Stimulated activated memory B cell treated with anti-CD40 and anti-IgM and Interleukin-4, amounts not matched to agents 10 μg/mL and 1 μg/mL and 100 μg/mL, for 72 hours (primary cell): Measurements from ENCODE around the gene PAPLN.

Experiments used
- ATAC-seq: fragments of 150-1000 bp; cut with Tn5 transposase; 2 replicates; pipeline ENCODE4 v1.10.0; 2021
- H3K27ac Mint-ChIP-seq: one replicate; pipeline ENCODE4 v1.8.0; 2022; ENCODE audit warnings: mild to moderate bottlenecking, mixed read lengths
- H3K27me3 Mint-ChIP-seq: one replicate; pipeline ENCODE4 v1.8.0; 2022; ENCODE audit warnings: mixed read lengths
- H3K36me3 Mint-ChIP-seq: one replicate; pipeline ENCODE4 v1.8.0; 2022; ENCODE audit warnings: mixed read lengths
- H3K4me1 Mint-ChIP-seq: one replicate; pipeline ENCODE4 v1.8.0; 2022; ENCODE audit warnings: mixed read lengths
- H3K4me3 Mint-ChIP-seq: one replicate; pipeline ENCODE4 v1.8.0; 2022; ENCODE audit warnings: mild to moderate bottlenecking, moderate library complexity, mixed read lengths
- H3K9me3 Mint-ChIP-seq: one replicate; pipeline ENCODE4 v1.8.0; 2022; ENCODE audit warnings: mixed read lengths

PAPLN gene

GRCh38 chr14:73221945-73222344 lies 15.4 kb upstream of the PAPLN start:
- Mint-ChIP-seq H3K4me3 (no peak overlapping the region), H3K4me1 (peaks cover 20% of the 10 kb centered on the region), H3K27ac (peak overlapping the region; percentile 5), H3K9me3 (no peaks in the 10 kb centered on the region), H3K27me3 (no peaks in the 10 kb centered on the region), H3K36me3 (peaks cover 66% of the 10 kb centered on the region)
- no peak for ATAC-seq

GRCh38 chr14:73223049-73223448 lies 14.3 kb upstream of the PAPLN start:
- Mint-ChIP-seq H3K36me3 (peaks cover 67% of the 10 kb centered on the region), H3K4me3 (no peak overlapping the region), H3K4me1 (peaks cover 20% of the 10 kb centered on the region), H3K27ac (peak overlapping the region; percentile 53), H3K9me3 (no peaks in the 10 kb centered on the region), H3K27me3 (no peaks in the 10 kb centered on the region)
- ATAC-seq = peak; percentile 68

GRCh38 chr14:73225496-73225895 lies 11.8 kb upstream of the PAPLN start:
- H3K4me3 Mint-ChIP-seq = no peak overlapping the region
- no peak for ATAC-seq
- H3K36me3 Mint-ChIP-seq = peaks cover 49% of the 10 kb centered on the region
- no peaks in the 10 kb centered on the region for H3K9me3 Mint-ChIP-seq
- H3K27ac Mint-ChIP-seq = no peak overlapping the region
- H3K4me1 Mint-ChIP-seq = peaks cover 20% of the 10 kb centered on the region
- H3K27me3 Mint-ChIP-seq = no peaks in the 10 kb centered on the region

- H3K36me3 Mint-ChIP-seq = peaks cover 24% of the 10 kb centered on the region
- no peaks in the 10 kb centered on the region for H3K9me3 Mint-ChIP-seq
- no peak for ATAC-seq
- H3K4me3 Mint-ChIP-seq = no peak overlapping the region
- no peaks in the 10 kb centered on the region for H3K27me3 Mint-ChIP-seq
- no peak overlapping the region for H3K27ac Mint-ChIP-seq
- H3K4me1 Mint-ChIP-seq = peaks cover 3% of the 10 kb centered on the region
Measured at GRCh38 chr14:73227812-73228781, 9.2 kb upstream of the PAPLN start.

- Mint-ChIP-seq H3K27me3 (peaks cover 15% of the 10 kb centered on the region), H3K9me3 (no peaks in the 10 kb centered on the region), H3K4me1 (peaks cover under 1% of the 10 kb centered on the region), H3K4me3 (no peak overlapping the region), H3K27ac (no peak overlapping the region), H3K36me3 (peaks cover 13% of the 10 kb centered on the region)
- no peak for ATAC-seq
Measured at GRCh38 chr14:73230051-73230450, 7.3 kb upstream of the PAPLN start.

- H3K36me3 Mint-ChIP-seq = peaks cover 7% of the 10 kb centered on the region
- H3K9me3 Mint-ChIP-seq = no peaks in the 10 kb centered on the region
- no peak overlapping the region for H3K4me3 Mint-ChIP-seq
- peaks cover 22% of the 10 kb centered on the region for H3K4me1 Mint-ChIP-seq
- peaks cover 37% of the 10 kb centered on the region for H3K27me3 Mint-ChIP-seq
- H3K27ac Mint-ChIP-seq = no peak overlapping the region
- ATAC-seq = peak; percentile 21
Measured at GRCh38 chr14:73231981-73232851, 5.1 kb upstream of the PAPLN start.

- ATAC-seq = no peak
- Mint-ChIP-seq H3K4me3 (no peak overlapping the region), H3K9me3 (no peaks in the 10 kb centered on the region), H3K36me3 (peaks cover 5% of the 10 kb centered on the region), H3K27ac (no peak overlapping the region), H3K27me3 (peaks cover 40% of the 10 kb centered on the region), H3K4me1 (peaks cover 24% of the 10 kb centered on the region)
Measured at GRCh38 chr14:73232984-73233383, 4.3 kb upstream of the PAPLN start.

- Mint-ChIP-seq H3K4me1 (peaks cover 28% of the 10 kb centered on the region), H3K36me3 (no peaks in the 10 kb centered on the region), H3K27ac (no peak overlapping the region), H3K4me3 (no peak overlapping the region), H3K27me3 (peaks cover 42% of the 10 kb centered on the region), H3K9me3 (no peaks in the 10 kb centered on the region)
- ATAC-seq = no peak
Measured at GRCh38 chr14:73233564-73233963, 3.7 kb upstream of the PAPLN start.

GRCh38 chr14:73234029-73234428 lies 3.3 kb upstream of the PAPLN start:
- H3K36me3 Mint-ChIP-seq = no peaks in the 10 kb centered on the region
- no peak overlapping the region for H3K4me3 Mint-ChIP-seq
- no peaks in the 10 kb centered on the region for H3K9me3 Mint-ChIP-seq
- ATAC-seq = no peak
- peaks cover 33% of the 10 kb centered on the region for H3K4me1 Mint-ChIP-seq
- H3K27me3 Mint-ChIP-seq = peaks cover 47% of the 10 kb centered on the region
- no peak overlapping the region for H3K27ac Mint-ChIP-seq

GRCh38 chr14:73234586-73235394 lies 2.5 kb upstream of the PAPLN start:
- H3K4me3 Mint-ChIP-seq = no peak overlapping the region
- no peaks in the 10 kb centered on the region for H3K36me3 Mint-ChIP-seq
- H3K27ac Mint-ChIP-seq = no peak overlapping the region
- H3K4me1 Mint-ChIP-seq = peaks cover 39% of the 10 kb centered on the region
- H3K9me3 Mint-ChIP-seq = no peaks in the 10 kb centered on the region
- no peak for ATAC-seq
- H3K27me3 Mint-ChIP-seq = peaks cover 54% of the 10 kb centered on the region

GRCh38 chr14:73235531-73236155 lies 1.7 kb upstream of the PAPLN start:
- Mint-ChIP-seq H3K4me3 (no peak overlapping the region), H3K36me3 (no peaks in the 10 kb centered on the region), H3K27me3 (peaks cover 63% of the 10 kb centered on the region), H3K27ac (no peak overlapping the region), H3K4me1 (peaks cover 48% of the 10 kb centered on the region), H3K9me3 (no peaks in the 10 kb centered on the region)
- no peak for ATAC-seq

GRCh38 chr14:73236157-73236556 lies 1.1 kb upstream of the PAPLN start:
- ATAC-seq = no peak
- Mint-ChIP-seq H3K27me3 (peaks cover 68% of the 10 kb centered on the region), H3K27ac (no peak overlapping the region), H3K4me3 (peak overlapping the region; percentile 21), H3K36me3 (no peaks in the 10 kb centered on the region), H3K9me3 (no peaks in the 10 kb centered on the region), H3K4me1 (peaks cover 53% of the 10 kb centered on the region)

GRCh38 chr14:73236752-73237218 lies 521 bp upstream of the PAPLN start:
- Mint-ChIP-seq H3K4me1 (peaks cover 59% of the 10 kb centered on the region), H3K36me3 (no peaks in the 10 kb centered on the region)

GRCh38 chr14:73237786-73238423 lies 599 bp downstream of the PAPLN start:
- Mint-ChIP-seq H3K4me3 (peak overlapping the region; percentile 53), H3K27me3 (peaks cover 85% of the 10 kb centered on the region), H3K4me1 (peaks cover 69% of the 10 kb centered on the region), H3K27ac (no peak overlapping the region), H3K9me3 (no peaks in the 10 kb centered on the region), H3K36me3 (no peaks in the 10 kb centered on the region)
- peak; percentile 10 for ATAC-seq

More at GRCh38 chr14:73236752-73237218, 521 bp upstream of the PAPLN start:
- ATAC-seq = no peak
- H3K4me3 Mint-ChIP-seq = peak overlapping the region; percentile 69
- H3K9me3 Mint-ChIP-seq = no peaks in the 10 kb centered on the region
- H3K27ac Mint-ChIP-seq = no peak overlapping the region
- peaks cover 74% of the 10 kb centered on the region for H3K27me3 Mint-ChIP-seq
